HepG2 (cell line): ENCODE data around the gene STEAP1. TPM values are rescaled to one million over a fixed set of nuclear protein-coding genes. Genes with fewer than 3 reads are reported as not detected.

Source experiments
- BRCA1 ChIP-seq: sonication (generic); formaldehyde crosslinking; IDR thresholded peaks from 2 replicates; pipeline ENCODE4 v1.4.0; 2020; ENCODE audit warnings: missing genetic modification reagents
- ESRRA ChIP-seq: sonication (generic); formaldehyde crosslinking; IDR thresholded peaks from 2 replicates; pipeline ENCODE4 v1.5.1; 2020; ENCODE audit warnings: mild to moderate bottlenecking, low read depth, missing genetic modification reagents
- JUND ChIP-seq: sonication (generic); formaldehyde crosslinking; IDR thresholded peaks from 2 replicates; pipeline ENCODE4 v1.8.0; 2022; ENCODE audit warnings: mild to moderate bottlenecking, missing genetic modification reagents
- KLF11 ChIP-seq: IDR thresholded peaks from 2 replicates; pipeline ENCODE4 v1.6.1; 2016; ENCODE audit warnings: missing compliant biosample characterization
- KLF16 ChIP-seq, 2 experiments: sonication (generic) in 1 of 2; formaldehyde crosslinking in 1 of 2; IDR thresholded peaks; 2 replicates each; pipeline versions ENCODE4 v1.6.1 to v1.8.0; 2016 to 2023; ENCODE audit warnings: missing genetic modification reagents in 2 of 2, missing compliant biosample characterization in 1 of 2
- MED1 ChIP-seq: sonication (generic); formaldehyde crosslinking; IDR thresholded peaks from 2 replicates; pipeline ENCODE4 v1.4.0; 2020; ENCODE audit warnings: missing genetic modification reagents
- MYPOP ChIP-seq: sonication (generic); formaldehyde crosslinking; IDR thresholded peaks from 2 replicates; pipeline ENCODE4 v1.8.1; 2023; ENCODE audit warnings: mild to moderate bottlenecking, moderate library complexity, missing genetic modification reagents
- TEAD3 ChIP-seq: optimal IDR thresholded peaks from 2 replicates; pipeline ENCODE3; 2016; ENCODE audit warnings: borderline replicate concordance
- TFDP1 ChIP-seq: IDR thresholded peaks from 2 replicates; pipeline ENCODE4 v1.6.1; 2016; ENCODE audit warnings: missing compliant biosample characterization, missing genetic modification reagents, borderline replicate concordance
- XBP1 ChIP-seq: sonication (generic); formaldehyde crosslinking; IDR thresholded peaks from 2 replicates; pipeline ENCODE4 v1.5.0; 2020; ENCODE audit warnings: missing genetic modification reagents
- ZBTB20 ChIP-seq: sonication (generic); formaldehyde crosslinking; IDR thresholded peaks from 2 replicates; pipeline ENCODE4 v1.8.1; 2023; ENCODE audit warnings: missing genetic modification reagents, low read depth, mild to moderate bottlenecking, borderline replicate concordance
- ZFP1 ChIP-seq: IDR thresholded peaks from 2 replicates; pipeline ENCODE4 v1.6.1; 2016
- ZFP36L2 ChIP-seq: sonication (generic); formaldehyde crosslinking; IDR thresholded peaks from 2 replicates; pipeline ENCODE4 v1.4.0; 2020; ENCODE audit warnings: missing genetic modification reagents
- ZFP37 ChIP-seq: sonication (generic); formaldehyde crosslinking; IDR thresholded peaks from 2 replicates; pipeline ENCODE4 v1.4.0; 2020; ENCODE audit warnings: missing genetic modification reagents, borderline replicate concordance
- ZMYM4 ChIP-seq: sonication (generic); formaldehyde crosslinking; IDR thresholded peaks from 2 replicates; pipeline ENCODE4 v1.8.1; 2023; ENCODE audit warnings: mild to moderate bottlenecking, missing genetic modification reagents
- ZNF124 ChIP-seq: sonication (generic); formaldehyde crosslinking; IDR thresholded peaks from 2 replicates; pipeline ENCODE4 v1.4.0; 2020; ENCODE audit warnings: missing genetic modification reagents
- ZNF451 ChIP-seq: sonication (generic); formaldehyde crosslinking; IDR thresholded peaks from 2 replicates; pipeline ENCODE4 v1.5.0; 2020; ENCODE audit warnings: mild to moderate bottlenecking, missing genetic modification reagents
- ZNF563 ChIP-seq: sonication (generic); formaldehyde crosslinking; IDR thresholded peaks from 2 replicates; pipeline ENCODE4 v1.8.0; 2022; ENCODE audit warnings: mild to moderate bottlenecking, moderate library complexity, missing genetic modification reagents
- ZNF766 ChIP-seq: sonication (generic); formaldehyde crosslinking; IDR thresholded peaks from 2 replicates; pipeline ENCODE4 v1.5.0; 2020; ENCODE audit warnings: missing genetic modification reagents, borderline replicate concordance
- ZNF776 ChIP-seq: sonication (generic); formaldehyde crosslinking; IDR thresholded peaks from 2 replicates; pipeline ENCODE4 v1.4.0; 2020; ENCODE audit warnings: mild to moderate bottlenecking, missing genetic modification reagents
- polyA plus RNA-seq, 8 experiments: library from polyadenylated mRNA; depleted of rRNA in 3 of 8; stranded (reverse) in 7 of 8; unstranded in 1 of 8; fragments of >200 nt; fragmentation: Illumina TruSeq in 4 of 8; extraction: Trizol in 4 of 8; gene quantifications; 2 replicates each; pipeline versions ENCODE4 v1.2.1 to v1.2.3, GENCODE V29; 2011 to 2016; ENCODE audit warnings: low read depth in 4 of 8, missing spikeins in 1 of 8, mixed read lengths in 1 of 8; ENCODE audit not compliant: insufficient read depth in 1 of 8
- total RNA-seq, 5 experiments: library from RNA; depleted of rRNA; stranded (reverse); fragments of >200 nt; fragmentation: Illumina TruSeq; extraction: Trizol; gene quantifications; 2 replicates each; pipeline ENCODE4 v1.2.3, GENCODE V29; 2016; ENCODE audit warnings: low read depth in 1 of 5
- TF ChIP-seq, protein P1 (sequence below): sonication (generic); formaldehyde crosslinking; IDR thresholded peaks from 2 replicates; pipeline ENCODE4 v1.8.0; 2022; ENCODE audit warnings: mild to moderate bottlenecking, missing genetic modification reagents
- TF ChIP-seq, protein P2 (sequence below): sonication (generic); formaldehyde crosslinking; IDR thresholded peaks from 2 replicates; pipeline ENCODE4 v1.4.0; 2020; ENCODE audit warnings: missing genetic modification reagents; ENCODE audit errors: not compliant biosample characterization
- TF ChIP-seq, protein P3 (sequence below): sonication (generic); formaldehyde crosslinking; IDR thresholded peaks from 2 replicates; pipeline ENCODE4 v1.4.0; 2020; ENCODE audit warnings: missing genetic modification reagents
- TF ChIP-seq, protein P4 (sequence below): sonication (generic); formaldehyde crosslinking; IDR thresholded peaks from 2 replicates; pipeline ENCODE4 v1.5.0; 2020; ENCODE audit warnings: missing genetic modification reagents, mild to moderate bottlenecking, borderline replicate concordance

Gene STEAP1
- total and polyA plus RNA-seq, 2 of the 13 experiments (the other 11 are each of a cell fraction or from before 2014, with no cell fraction given) = 23.2 to 24.2 TPM

DNA sequence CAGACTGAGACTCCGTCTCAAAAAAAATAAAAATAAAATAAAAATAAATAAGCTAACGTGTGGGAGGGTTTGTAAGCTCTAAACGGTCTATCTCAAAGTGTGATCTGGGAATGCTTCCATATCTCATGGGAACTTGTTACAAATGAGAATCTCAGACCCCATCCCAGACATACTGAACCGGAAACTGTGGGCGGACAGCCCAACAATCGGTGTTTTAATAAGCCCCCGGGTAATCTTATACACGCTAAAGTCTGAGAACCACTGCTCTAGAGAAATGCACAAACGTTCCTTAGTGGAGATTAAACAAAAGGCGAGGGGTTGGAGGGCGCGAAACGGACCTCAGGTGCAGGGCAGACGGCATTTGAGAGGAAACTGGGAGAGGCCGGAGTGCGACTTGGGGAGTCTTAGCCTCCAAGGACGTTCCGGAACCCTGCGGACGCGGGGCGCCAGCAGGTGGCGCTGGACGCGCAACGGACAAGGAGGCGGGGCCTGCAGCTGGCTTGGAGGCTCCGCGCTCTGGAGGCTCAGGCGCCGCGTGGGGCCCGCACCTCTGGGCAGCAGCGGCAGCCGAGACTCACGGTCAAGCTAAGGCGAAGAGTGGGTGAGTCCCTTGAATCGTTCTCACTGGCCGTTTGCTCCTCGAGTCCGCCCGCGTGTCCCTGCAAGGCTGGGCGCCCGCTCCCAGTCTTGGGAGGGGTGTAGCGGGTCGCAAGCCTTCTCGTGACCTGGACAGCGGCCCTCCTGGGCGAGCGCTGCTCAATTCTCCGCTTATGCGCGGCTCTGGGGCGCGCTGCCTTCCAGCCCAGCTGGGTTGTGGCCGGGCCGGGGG lies at the start of gene STEAP1 (continued):
- TF ChIP-seq ZFP1 (CRISPR knock-in tag) (peak; percentile 46; the same call in 1 of the 2 replicates), BRCA1 (CRISPR knock-in tag) (peak; percentile 86), ZNF451 (peak; percentile 93), TEAD3 (CRISPR knock-in tag) (peak; percentile 62), ZFP37 (CRISPR knock-in tag) (peak; percentile 89; the same call in 1 of the 2 replicates), KLF11 (CRISPR knock-in tag) (0 out of 2 replicates have a peak, but pooled peaks have one; percentile 29), MYPOP (CRISPR knock-in tag) (peak; percentile 71), TFDP1 (CRISPR knock-in tag) (peak; percentile 66; the same call in 1 of the 2 replicates), ZMYM4 (CRISPR knock-in tag) (peak; percentile 93), ZNF124 (CRISPR knock-in tag) (peak; percentile 72), KLF16 (CRISPR knock-in tag; IDR thresholded peaks at IDR 0.05) (peak in 1 of 2 experiments; percentile 86; a peak in 2 of 4 replicates), XBP1 (CRISPR knock-in tag) (0 out of 2 replicates have a peak, but pooled peaks have one; percentile 37), JUND (CRISPR knock-in tag) (0 out of 2 replicates have a peak, but pooled peaks have one; percentile 3), ZNF563 (CRISPR knock-in tag) (peak; percentile 78; the same call in 1 of the 2 replicates), ZBTB20 (CRISPR knock-in tag) (peak; percentile 47; the same call in 1 of the 2 replicates), ZNF776 (peak; percentile 80; the same call in 1 of the 2 replicates), ESRRA (peak; percentile 78; the same call in 1 of the 2 replicates), ZNF766 (CRISPR knock-in tag) (peak; percentile 70; the same call in 1 of the 2 replicates), ZFP36L2 (CRISPR knock-in tag) (peak; percentile 20; the same call in 1 of the 2 replicates), MED1 (CRISPR knock-in tag) (peak; percentile 85)
- TF ChIP-seq, protein P1, sequence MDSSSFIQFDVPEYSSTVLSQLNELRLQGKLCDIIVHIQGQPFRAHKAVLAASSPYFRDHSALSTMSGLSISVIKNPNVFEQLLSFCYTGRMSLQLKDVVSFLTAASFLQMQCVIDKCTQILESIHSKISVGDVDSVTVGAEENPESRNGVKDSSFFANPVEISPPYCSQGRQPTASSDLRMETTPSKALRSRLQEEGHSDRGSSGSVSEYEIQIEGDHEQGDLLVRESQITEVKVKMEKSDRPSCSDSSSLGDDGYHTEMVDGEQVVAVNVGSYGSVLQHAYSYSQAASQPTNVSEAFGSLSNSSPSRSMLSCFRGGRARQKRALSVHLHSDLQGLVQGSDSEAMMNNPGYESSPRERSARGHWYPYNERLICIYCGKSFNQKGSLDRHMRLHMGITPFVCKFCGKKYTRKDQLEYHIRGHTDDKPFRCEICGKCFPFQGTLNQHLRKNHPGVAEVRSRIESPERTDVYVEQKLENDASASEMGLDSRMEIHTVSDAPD (CRISPR knock-in tag) = peak; percentile 52; the same call in 1 of the 2 replicates
- TF ChIP-seq, protein P2, sequence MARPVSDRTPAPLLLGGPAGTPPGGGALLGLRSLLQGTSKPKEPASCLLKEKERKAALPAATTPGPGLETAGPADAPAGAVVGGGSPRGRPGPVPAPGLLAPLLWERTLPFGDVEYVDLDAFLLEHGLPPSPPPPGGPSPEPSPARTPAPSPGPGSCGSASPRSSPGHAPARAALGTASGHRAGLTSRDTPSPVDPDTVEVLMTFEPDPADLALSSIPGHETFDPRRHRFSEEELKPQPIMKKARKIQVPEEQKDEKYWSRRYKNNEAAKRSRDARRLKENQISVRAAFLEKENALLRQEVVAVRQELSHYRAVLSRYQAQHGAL = peak; percentile 87
- TF ChIP-seq, protein P3, sequence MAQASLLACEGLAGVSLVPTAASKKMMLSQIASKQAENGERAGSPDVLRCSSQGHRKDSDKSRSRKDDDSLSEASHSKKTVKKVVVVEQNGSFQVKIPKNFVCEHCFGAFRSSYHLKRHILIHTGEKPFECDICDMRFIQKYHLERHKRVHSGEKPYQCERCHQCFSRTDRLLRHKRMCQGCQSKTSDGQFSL = peak; percentile 73; the same call in 1 of the 2 replicates
- TF ChIP-seq, protein P4, sequence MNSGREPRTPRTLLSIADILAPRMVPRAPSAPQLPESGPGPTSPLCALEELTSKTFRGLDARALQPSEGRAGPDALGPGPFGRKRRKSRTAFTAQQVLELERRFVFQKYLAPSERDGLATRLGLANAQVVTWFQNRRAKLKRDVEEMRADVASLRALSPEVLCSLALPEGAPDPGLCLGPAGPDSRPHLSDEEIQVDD (CRISPR knock-in tag) = peak; percentile 56
